ENCODE measurements around the gene FBXL17. TPM values are rescaled to one million over a fixed set of nuclear protein-coding genes. Genes with fewer than 3 reads are reported as not detected.

FBXL17 gene
- total RNA-seq, 4 donors from 2014 or later = 16.1 to 31.8 (median 18.8) TPM

GRCh38 chr5:108024986-108025385, 356.9 kb downstream of the FBXL17 start:
- intact Hi-C loops (cut with DNase I; ENCODE audit: low total_unique reads) = no loop called here
- 67 to 84% methylated on average over 1 of the region's 1 CpG for WGBS, 2 donors
- H3K4me3 ChIP-seq (ENCODE audit: low read depth, poor library complexity, severe bottlenecking) = no peak overlapping the region
- TF ChIP-seq CTCF (IDR thresholded peaks at IDR 0.05) = no peak
- no peak for TF ChIP-seq POLR2A (IDR thresholded peaks at IDR 0.05)
- DNase-seq (ENCODE audit: low spot score in 2 of 2) = no peak

- intact Hi-C loops (cut with DNase I; ENCODE audit: low total_unique reads) = no loop called here
- no peak for DNase-seq (ENCODE audit: low spot score in 2 of 2)
- TF ChIP-seq CTCF (IDR thresholded peaks at IDR 0.05) (no peak), POLR2A (IDR thresholded peaks at IDR 0.05) (no peak)
- WGBS, 2 donors = 91 to 94% methylated on average over 2 of the region's 2 CpGs
- no peak overlapping the region for H3K4me3 ChIP-seq (ENCODE audit: low read depth, poor library complexity, severe bottlenecking)
Observed at GRCh38 chr5:108016101-108016500, 365.8 kb downstream of the FBXL17 start.

GRCh38 chr5:108006791-108007190, 375.1 kb downstream of the FBXL17 start:
- 94 to 97% methylated on average over 3 of the region's 3 CpGs for WGBS, 2 donors
- intact Hi-C loops (cut with DNase I; ENCODE audit: low total_unique reads) = no loop called here
- H3K4me3 ChIP-seq (ENCODE audit: low read depth, poor library complexity, severe bottlenecking) = no peak overlapping the region
- no peak for DNase-seq (ENCODE audit: low spot score in 2 of 2)
- no peak for TF ChIP-seq CTCF (IDR thresholded peaks at IDR 0.05)
- TF ChIP-seq POLR2A (IDR thresholded peaks at IDR 0.05) = no peak

GRCh38 chr5:108003178-108003577, 378.7 kb downstream of the FBXL17 start:
- H3K4me3 ChIP-seq (ENCODE audit: low read depth, poor library complexity, severe bottlenecking) = no peak overlapping the region
- DNase-seq (ENCODE audit: low spot score in 2 of 2) = no peak
- intact Hi-C loops (cut with DNase I; ENCODE audit: low total_unique reads) = no loop called here
- TF ChIP-seq POLR2A (IDR thresholded peaks at IDR 0.05) = no peak
- 24 to 38% methylated on average over 1 of the region's 1 CpG for WGBS, 2 donors

- DNase-seq (ENCODE audit: low spot score in 2 of 2) = no peak
- no peak overlapping the region for H3K4me3 ChIP-seq (ENCODE audit: low read depth, poor library complexity, severe bottlenecking)
- TF ChIP-seq CTCF (IDR thresholded peaks at IDR 0.05) (no peak), POLR2A (IDR thresholded peaks at IDR 0.05) (no peak)
- intact Hi-C loops (cut with DNase I; ENCODE audit: low total_unique reads) = no loop called here
- WGBS, 2 donors = 98 to 99% methylated on average over 4 of the region's 4 CpGs
Observed at GRCh38 chr5:108001222-108001621, 380.7 kb downstream of the FBXL17 start.

GRCh38 chr5:107997338-107997980, 384.4 kb downstream of the FBXL17 start:
- no peak for DNase-seq (ENCODE audit: low spot score in 2 of 2)
- WGBS, 2 donors = 71 to 72% methylated on average over 4 of the region's 4 CpGs
- intact Hi-C loops (cut with DNase I; ENCODE audit: low total_unique reads) = no loop called here
- no peak for TF ChIP-seq POLR2A (IDR thresholded peaks at IDR 0.05)
- no peak for TF ChIP-seq CTCF (IDR thresholded peaks at IDR 0.05)
- H3K4me3 ChIP-seq (ENCODE audit: low read depth, poor library complexity, severe bottlenecking) = no peak overlapping the region
